ENCODE results near the gene MAP3K21. TPM values are rescaled to one million over a fixed set of nuclear protein-coding genes. Genes with fewer than 3 reads are reported as not detected.

MAP3K21 gene
- total RNA-seq (0.30 TPM), polyA plus RNA-seq (under 1 TPM in 3 of 4 donors, not detected in 1; 0.13 to 0.24 (median 0.21) TPM)

DNA sequence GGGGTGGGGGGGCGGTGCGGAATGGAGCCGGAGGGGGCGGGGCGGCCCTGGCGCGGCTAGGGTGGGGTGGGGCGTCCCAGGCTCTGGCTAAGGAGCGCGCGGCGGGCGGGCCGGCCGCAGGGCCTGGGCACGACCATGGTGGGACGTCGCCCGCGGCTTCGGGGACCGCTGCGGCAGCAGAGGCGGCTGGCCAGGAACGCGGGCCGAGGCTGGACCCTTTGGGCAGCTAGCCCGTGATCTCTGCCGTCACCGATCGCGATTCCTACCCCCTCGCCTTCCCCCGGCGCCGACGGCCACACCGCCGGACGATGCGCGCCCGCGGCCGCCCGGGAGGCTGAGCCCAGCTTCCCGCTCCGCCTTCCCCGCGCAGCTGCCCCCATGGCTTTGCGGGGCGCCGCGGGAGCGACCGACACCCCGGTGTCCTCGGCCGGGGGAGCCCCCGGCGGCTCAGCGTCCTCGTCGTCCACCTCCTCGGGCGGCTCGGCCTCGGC, at the start of gene MAP3K21:
Gene MAP3K21 (plus strand): TSS at position 74 of the 491 bp plus-strand sequence. CDS start 305 bp downstream, at position 379.
- Mint-ChIP-seq H3K36me3 (no peaks in the 10 kb centered on the region), H3K27me3 (peaks cover 28% of the 10 kb centered on the region), H3K4me3 (peak within 1 kb of the TSS; percentile 84 to 95 (median 89)), H3K27ac (peak within 1 kb of the TSS in 2 of 3 donors; percentile 50 to 86), H3K4me1 (peaks cover 0 to 16% (median 6%) of the 10 kb centered on the region in 4 donors), H3K9me3 (no peaks in the 10 kb centered on the region)
- Histone ChIP-seq H3K4me3 (ENCODE audit: low read depth, low read length) (peak within 1 kb of the TSS; percentile 47), H3K4me1 (ENCODE audit: control insufficient read depth, insufficient read depth, low read length, poor library complexity, severe bottlenecking) (peaks cover 15% of the 10 kb centered on the region), H3K36me3 (ENCODE audit: control insufficient read depth, insufficient read depth, low read length) (no peaks in the 10 kb centered on the region), H3K27me3 (ENCODE audit: control insufficient read depth, insufficient read depth, low read length) (peaks cover 9% of the 10 kb centered on the region), H3K9me3 (ENCODE audit: control insufficient read depth in 2 of 2, low read length in 2 of 2) (no peaks in the 10 kb centered on the region), H3K27ac (ENCODE audit: insufficient read depth, low read length, poor library complexity, severe bottlenecking) (peak within 1 kb of the TSS; percentile 3)
- DNase-seq (peak in 1 of 3 donors; percentile 5), ATAC-seq (ENCODE audit: low read depth in 2 of 2) (no peak)

DNA sequence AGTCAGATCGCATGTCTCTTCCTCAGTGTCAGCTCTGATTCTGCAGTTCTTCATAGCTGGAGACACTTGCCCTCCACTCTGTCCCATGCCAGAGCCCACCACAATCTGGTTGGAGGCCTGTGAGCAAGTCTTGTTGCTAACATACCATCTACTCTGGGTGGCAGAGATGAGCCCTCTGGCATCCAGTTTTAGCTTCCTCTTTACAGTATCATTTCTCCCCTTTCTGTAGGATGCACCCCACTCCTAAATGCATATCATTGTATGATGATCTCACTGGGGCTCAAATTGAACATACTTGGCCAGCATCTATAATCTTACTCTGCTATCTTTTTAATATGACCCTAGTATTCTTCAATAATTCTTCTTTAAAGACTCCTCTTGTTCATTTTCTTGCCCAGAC, 48.9 kb upstream of the MAP3K21 start:
- DNase-seq: no peak
- no peak overlapping the region for H3K27ac Mint-ChIP-seq

GRCh38 chr1:233279971-233280370, 47.6 kb upstream of the MAP3K21 start:
- Histone ChIP-seq H3K4me3 (ENCODE audit: low read depth, low read length) (no peak overlapping the region), H3K4me1 (ENCODE audit: control insufficient read depth, insufficient read depth, low read length, poor library complexity, severe bottlenecking) (peaks cover 19% of the 10 kb centered on the region), H3K27ac (ENCODE audit: insufficient read depth, low read length, poor library complexity, severe bottlenecking) (no peak overlapping the region), H3K9me3 (ENCODE audit: control insufficient read depth in 2 of 2, low read length in 2 of 2) (no peaks in the 10 kb centered on the region), H3K27me3 (ENCODE audit: control insufficient read depth, insufficient read depth, low read length) (no peaks in the 10 kb centered on the region), H3K36me3 (ENCODE audit: control insufficient read depth, insufficient read depth, low read length) (no peaks in the 10 kb centered on the region)
- peaks cover 18 to 38% (median 19%) of the 10 kb centered on the region in 4 donors for H3K4me1 Mint-ChIP-seq
- H3K36me3 Mint-ChIP-seq: peaks cover 12% of the 10 kb centered on the region
- no peak for DNase-seq
- no peak overlapping the region for H3K4me3 Mint-ChIP-seq
- no peak overlapping the region for H3K27ac Mint-ChIP-seq
- H3K27me3 Mint-ChIP-seq: no peaks in the 10 kb centered on the region
- H3K9me3 Mint-ChIP-seq: peaks cover 0 to 2% (median 0%) of the 10 kb centered on the region in 7 donors
- ATAC-seq (ENCODE audit: low read depth in 2 of 2): no peak

More for the DNA sequence above, 48.9 kb upstream of the MAP3K21 start:
- Histone ChIP-seq H3K27me3 (ENCODE audit: control insufficient read depth, insufficient read depth, low read length) (no peaks in the 10 kb centered on the region), H3K36me3 (ENCODE audit: control insufficient read depth, insufficient read depth, low read length) (no peaks in the 10 kb centered on the region), H3K4me1 (ENCODE audit: control insufficient read depth, insufficient read depth, low read length, poor library complexity, severe bottlenecking) (peaks cover 19% of the 10 kb centered on the region), H3K9me3 (ENCODE audit: control insufficient read depth in 2 of 2, low read length in 2 of 2) (no peaks in the 10 kb centered on the region), H3K4me3 (ENCODE audit: low read depth, low read length) (no peak overlapping the region), H3K27ac (ENCODE audit: insufficient read depth, low read length, poor library complexity, severe bottlenecking) (no peak overlapping the region)
- Mint-ChIP-seq H3K4me1 (peaks cover 19 to 29% (median 24%) of the 10 kb centered on the region in 4 donors), H3K27me3 (no peaks in the 10 kb centered on the region), H3K9me3 (peaks cover 0 to 2% (median 0%) of the 10 kb centered on the region in 7 donors), H3K4me3 (no peak overlapping the region), H3K36me3 (peaks cover 20% of the 10 kb centered on the region)
- no peak for ATAC-seq (ENCODE audit: low read depth in 2 of 2)

DNA sequence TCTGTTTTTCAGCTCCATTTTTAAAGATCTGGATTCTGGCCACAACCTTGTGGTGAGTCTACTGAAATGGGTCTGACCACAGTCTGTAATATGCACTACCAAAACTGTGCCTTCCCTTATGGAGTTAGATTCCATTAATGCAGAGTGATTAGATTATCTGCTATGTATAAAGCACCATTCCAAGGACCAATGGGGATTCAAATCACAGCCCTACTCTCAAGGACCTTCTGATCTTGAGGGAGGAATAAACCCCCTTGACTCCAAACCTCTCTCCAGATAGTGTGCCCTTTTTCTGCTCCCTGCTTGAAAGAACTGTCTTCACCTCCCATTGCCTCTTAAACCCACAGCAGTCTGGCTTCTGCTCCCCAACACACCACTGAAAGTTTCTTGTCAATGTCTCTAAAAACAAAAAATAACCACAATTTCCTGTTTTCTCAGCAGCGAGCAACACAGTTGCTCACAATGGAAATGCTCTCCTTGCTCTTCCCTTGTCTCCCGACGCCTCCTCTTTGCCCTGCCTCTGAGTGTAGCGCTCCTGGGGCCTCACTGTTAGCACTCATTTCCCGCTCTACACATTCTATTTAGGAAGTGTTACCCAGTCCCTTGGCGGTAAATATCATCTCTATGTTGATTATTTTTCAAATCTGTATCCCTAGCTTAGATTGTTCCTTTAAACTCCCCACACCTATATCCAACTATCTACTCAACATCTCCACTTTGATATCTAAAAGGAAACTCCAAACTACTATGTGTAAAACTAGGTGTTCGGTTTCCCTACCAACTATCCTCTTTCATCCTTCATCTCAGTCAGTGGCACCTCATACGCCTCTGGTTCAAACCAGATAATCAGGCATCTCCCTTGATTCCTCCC, 45.6 kb upstream of the MAP3K21 start:
- Histone ChIP-seq H3K4me3 (ENCODE audit: low read depth, low read length) (peak overlapping the region; percentile 53), H3K9me3 (ENCODE audit: control insufficient read depth in 2 of 2, low read length in 2 of 2) (no peaks in the 10 kb centered on the region), H3K4me1 (ENCODE audit: control insufficient read depth, insufficient read depth, low read length, poor library complexity, severe bottlenecking) (peaks cover 19% of the 10 kb centered on the region), H3K36me3 (ENCODE audit: control insufficient read depth, insufficient read depth, low read length) (no peaks in the 10 kb centered on the region), H3K27me3 (ENCODE audit: control insufficient read depth, insufficient read depth, low read length) (no peaks in the 10 kb centered on the region), H3K27ac (ENCODE audit: insufficient read depth, low read length, poor library complexity, severe bottlenecking) (no peak overlapping the region)
- peaks cover 16 to 37% (median 19%) of the 10 kb centered on the region in 4 donors for H3K4me1 Mint-ChIP-seq
- peaks cover 6% of the 10 kb centered on the region for H3K36me3 Mint-ChIP-seq
- H3K9me3 Mint-ChIP-seq: peaks cover 0 to 1% (median 0%) of the 10 kb centered on the region in 7 donors
- peak in 2 of 3 donors; percentile 12 to 55 for DNase-seq
- peak; percentile 66 to 80 for ATAC-seq (ENCODE audit: low read depth in 2 of 2)
- peak overlapping the region; percentile 53 to 71 (median 68) for H3K4me3 Mint-ChIP-seq
- no peaks in the 10 kb centered on the region for H3K27me3 Mint-ChIP-seq
- peak overlapping the region; percentile 62 to 84 (median 69) for H3K27ac Mint-ChIP-seq

DNA sequence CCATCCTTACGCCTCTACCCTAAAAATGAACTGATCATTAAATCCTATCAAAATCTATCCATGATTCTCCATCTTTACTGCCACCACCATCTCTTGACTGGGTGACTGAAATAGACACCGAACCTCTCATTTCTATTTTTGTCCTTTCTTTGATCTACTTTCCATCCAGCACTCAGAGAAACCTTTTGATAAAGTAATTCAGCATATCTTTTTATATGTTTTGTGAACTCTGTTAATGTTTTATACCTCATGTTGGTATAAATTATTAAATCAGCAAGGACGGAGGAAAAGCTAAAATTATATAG, 45.0 kb upstream of the MAP3K21 start:
- Histone ChIP-seq H3K9me3 (ENCODE audit: control insufficient read depth in 2 of 2, low read length in 2 of 2) (no peaks in the 10 kb centered on the region), H3K27ac (ENCODE audit: insufficient read depth, low read length, poor library complexity, severe bottlenecking) (no peak overlapping the region), H3K4me3 (ENCODE audit: low read depth, low read length) (peak overlapping the region; percentile 53), H3K4me1 (ENCODE audit: control insufficient read depth, insufficient read depth, low read length, poor library complexity, severe bottlenecking) (peaks cover 19% of the 10 kb centered on the region), H3K27me3 (ENCODE audit: control insufficient read depth, insufficient read depth, low read length) (no peaks in the 10 kb centered on the region), H3K36me3 (ENCODE audit: control insufficient read depth, insufficient read depth, low read length) (no peaks in the 10 kb centered on the region)
- Mint-ChIP-seq H3K27ac (peak overlapping the region; percentile 62 to 84 (median 69)), H3K36me3 (peaks cover 2% of the 10 kb centered on the region), H3K4me3 (peak overlapping the region in 2 of 4 donors; percentile 69 to 71), H3K4me1 (peaks cover 14 to 34% (median 19%) of the 10 kb centered on the region in 4 donors), H3K27me3 (no peaks in the 10 kb centered on the region), H3K9me3 (peaks cover 0 to 1% (median 0%) of the 10 kb centered on the region in 7 donors)
- no peak for ATAC-seq (ENCODE audit: low read depth in 2 of 2)
- no peak for DNase-seq

DNA sequence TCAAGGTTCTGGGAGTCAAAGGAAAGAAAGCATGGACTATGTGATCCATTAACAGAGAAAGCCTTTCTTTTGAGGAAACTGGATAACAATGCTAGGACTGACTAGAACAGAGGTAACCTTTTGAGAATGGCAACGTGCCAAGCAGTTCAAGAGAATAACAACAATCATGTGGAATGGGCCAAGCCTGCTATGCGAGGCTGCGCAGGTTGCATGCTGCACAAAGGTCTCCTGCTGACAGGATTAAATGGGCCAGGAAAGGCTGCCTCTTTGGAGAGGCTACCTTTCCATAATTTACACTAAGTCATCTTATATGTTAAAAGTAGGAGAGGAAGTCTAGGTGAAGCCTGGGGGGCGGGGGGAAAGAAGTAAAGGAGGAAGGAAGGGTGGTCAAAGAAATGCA, 37.8 kb upstream of the MAP3K21 start:
- Mint-ChIP-seq H3K4me1 (peaks cover 15 to 31% (median 22%) of the 10 kb centered on the region in 4 donors), H3K9me3 (no peaks in the 10 kb centered on the region), H3K27ac (no peak overlapping the region), H3K27me3 (no peaks in the 10 kb centered on the region), H3K4me3 (no peak overlapping the region), H3K36me3 (peaks cover 14% of the 10 kb centered on the region)
- no peaks in the 10 kb centered on the region for H3K9me3 ChIP-seq (ENCODE audit: control insufficient read depth in 2 of 2, low read length in 2 of 2)
- H3K4me3 ChIP-seq (ENCODE audit: low read depth, low read length): no peak overlapping the region
- H3K4me1 ChIP-seq (ENCODE audit: control insufficient read depth, insufficient read depth, low read length, poor library complexity, severe bottlenecking): peaks cover 7% of the 10 kb centered on the region
- H3K36me3 ChIP-seq (ENCODE audit: control insufficient read depth, insufficient read depth, low read length): peaks cover 6% of the 10 kb centered on the region
- no peak for ATAC-seq (ENCODE audit: low read depth in 2 of 2)
- no peaks in the 10 kb centered on the region for H3K27me3 ChIP-seq (ENCODE audit: control insufficient read depth, insufficient read depth, low read length)
- DNase-seq: no peak
- no peak overlapping the region for H3K27ac ChIP-seq (ENCODE audit: insufficient read depth, low read length, poor library complexity, severe bottlenecking)

- no peak overlapping the region for H3K27ac ChIP-seq (ENCODE audit: insufficient read depth, low read length, poor library complexity, severe bottlenecking)
- peak overlapping the region in 2 of 3 donors; percentile 26 to 94 for H3K27ac Mint-ChIP-seq
- no peak for DNase-seq
Observed at GRCh38 chr1:233290396-233291034, 37.0 kb upstream of the MAP3K21 start.

More at GRCh38 chr1:233290396-233291034, 37.0 kb upstream of the MAP3K21 start:
- Histone ChIP-seq H3K4me3 (ENCODE audit: low read depth, low read length) (no peak overlapping the region), H3K27me3 (ENCODE audit: control insufficient read depth, insufficient read depth, low read length) (no peaks in the 10 kb centered on the region), H3K4me1 (ENCODE audit: control insufficient read depth, insufficient read depth, low read length, poor library complexity, severe bottlenecking) (peaks cover 14% of the 10 kb centered on the region), H3K9me3 (ENCODE audit: control insufficient read depth in 2 of 2, low read length in 2 of 2) (no peaks in the 10 kb centered on the region), H3K36me3 (ENCODE audit: control insufficient read depth, insufficient read depth, low read length) (peaks cover 6% of the 10 kb centered on the region)
- Mint-ChIP-seq H3K36me3 (peaks cover 14% of the 10 kb centered on the region), H3K27me3 (no peaks in the 10 kb centered on the region), H3K4me1 (peaks cover 19 to 36% (median 26%) of the 10 kb centered on the region in 4 donors), H3K9me3 (no peaks in the 10 kb centered on the region), H3K4me3 (no peak overlapping the region)
- ATAC-seq (ENCODE audit: low read depth in 2 of 2): no peak
